Measurements from ENCODE around the gene RPL3. TPM values are rescaled to one million over a fixed set of nuclear protein-coding genes. Genes with fewer than 3 reads are reported as not detected.

The RPL3 gene
- total and polyA plus RNA-seq, 4 donors = 1,197 to 1,853 (median 1,626) TPM

DNA sequence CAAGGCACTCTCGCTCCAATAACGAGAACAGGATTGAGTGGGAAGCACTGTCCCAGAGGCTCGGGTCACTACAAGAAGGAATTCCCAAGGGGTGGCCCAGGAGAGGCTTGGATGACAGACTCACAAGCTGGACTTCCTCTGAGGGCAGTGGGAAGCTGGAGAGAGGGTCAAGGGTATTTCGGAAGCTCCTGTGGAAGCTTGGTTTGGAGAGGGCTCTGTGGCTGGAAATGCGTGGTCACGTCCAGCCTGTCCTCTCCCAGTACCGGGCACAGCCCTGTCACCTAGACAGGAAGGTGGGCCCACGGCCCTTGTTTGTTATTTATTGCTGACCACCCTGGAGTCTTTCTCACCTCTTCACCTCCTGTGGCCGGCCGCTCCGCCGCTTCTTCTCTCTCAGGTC lies 35.7 kb upstream of the RPL3 start:
- no peak overlapping the region for H3K4me3 ChIP-seq (ENCODE audit: low read depth, low read length)
- no peaks in the 10 kb centered on the region for H3K27me3 ChIP-seq (ENCODE audit: control insufficient read depth, insufficient read depth, low read length)
- peaks cover 38% of the 10 kb centered on the region for H3K36me3 ChIP-seq (ENCODE audit: control insufficient read depth, insufficient read depth, low read length)
- DNase-seq (ENCODE audit: low read depth in 4 of 6, low spot score in 6 of 6) = no peak
- peaks cover 35% of the 10 kb centered on the region for H3K4me1 ChIP-seq (ENCODE audit: control insufficient read depth, insufficient read depth, low read length)
- WGBS (ENCODE audit: insufficient coverage) = 86% methylated on average over 7 of the region's 12 CpGs
- no peaks in the 10 kb centered on the region for H3K9me3 ChIP-seq (ENCODE audit: control insufficient read depth, insufficient read depth, low read length)
- no peak overlapping the region for H3K27ac ChIP-seq (ENCODE audit: low read depth, low read length)

DNA sequence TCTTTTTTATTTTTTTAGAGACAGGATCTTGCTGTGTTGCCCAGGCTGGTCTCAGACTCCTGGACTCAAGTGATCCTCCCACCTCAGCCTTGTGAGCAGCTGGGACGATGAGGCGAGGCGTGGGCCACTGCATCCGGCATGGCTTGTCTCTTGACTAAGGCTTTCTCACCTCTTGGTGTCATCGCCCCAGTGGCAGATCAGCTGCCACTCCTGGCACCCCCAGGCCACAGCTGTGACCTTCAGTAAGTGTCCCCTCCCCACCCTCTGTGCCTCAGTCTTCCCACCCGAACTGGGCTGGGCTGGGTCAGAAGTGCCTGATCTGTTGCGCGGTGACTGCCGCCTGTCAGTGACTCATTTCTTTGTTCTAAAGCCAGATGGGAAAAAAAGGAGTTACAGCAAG lies 33.9 kb upstream of the RPL3 start:
- peaks cover 23% of the 10 kb centered on the region for H3K36me3 ChIP-seq (ENCODE audit: control insufficient read depth, insufficient read depth, low read length)
- H3K27ac ChIP-seq (ENCODE audit: low read depth, low read length) = no peak overlapping the region
- no peaks in the 10 kb centered on the region for H3K9me3 ChIP-seq (ENCODE audit: control insufficient read depth, insufficient read depth, low read length)
- H3K27me3 ChIP-seq (ENCODE audit: control insufficient read depth, insufficient read depth, low read length) = no peaks in the 10 kb centered on the region
- peaks cover 43% of the 10 kb centered on the region for H3K4me1 ChIP-seq (ENCODE audit: control insufficient read depth, insufficient read depth, low read length)
- 97% methylated on average over 5 of the region's 9 CpGs for WGBS (ENCODE audit: insufficient coverage)
- H3K4me3 ChIP-seq (ENCODE audit: low read depth, low read length) = no peak overlapping the region
- DNase-seq (ENCODE audit: low read depth in 4 of 6, low spot score in 6 of 6) = no peak

DNA sequence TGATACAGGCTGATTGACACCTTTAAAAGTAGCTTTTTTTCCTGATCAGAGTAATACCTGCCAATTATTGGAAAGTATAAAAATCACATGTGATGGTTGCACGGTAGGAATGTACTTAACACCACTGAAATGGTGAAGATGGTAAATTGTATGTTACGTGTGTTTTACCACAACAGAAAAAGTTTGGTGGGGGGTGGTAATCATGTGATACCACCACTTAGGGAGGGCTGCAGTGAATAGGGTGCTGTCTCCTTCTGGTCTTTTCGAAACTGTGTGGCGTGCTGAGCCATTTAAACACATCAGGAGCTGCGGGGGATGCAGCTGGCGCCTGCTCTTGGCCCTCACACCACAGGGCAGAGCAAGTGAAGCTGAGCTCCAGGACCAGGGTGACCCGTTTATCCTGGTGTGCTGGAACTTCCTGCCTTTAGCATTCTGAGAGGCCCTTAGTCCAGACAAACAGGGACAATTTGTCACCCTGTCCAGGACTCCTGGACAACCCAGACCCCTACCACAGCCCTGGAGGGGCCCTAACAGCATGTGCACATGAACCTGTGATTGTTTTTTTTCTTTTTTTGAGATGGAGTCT lies 33.0 kb upstream of the RPL3 start:
- H3K4me3 ChIP-seq (ENCODE audit: low read depth, low read length) = no peak overlapping the region
- peaks cover 43% of the 10 kb centered on the region for H3K4me1 ChIP-seq (ENCODE audit: control insufficient read depth, insufficient read depth, low read length)
- no peaks in the 10 kb centered on the region for H3K27me3 ChIP-seq (ENCODE audit: control insufficient read depth, insufficient read depth, low read length)
- H3K36me3 ChIP-seq (ENCODE audit: control insufficient read depth, insufficient read depth, low read length) = peaks cover 23% of the 10 kb centered on the region
- H3K9me3 ChIP-seq (ENCODE audit: control insufficient read depth, insufficient read depth, low read length) = no peaks in the 10 kb centered on the region
- no peak overlapping the region for H3K27ac ChIP-seq (ENCODE audit: low read depth, low read length)
- DNase-seq (ENCODE audit: low read depth in 4 of 6, low spot score in 6 of 6) = no peak
- 66% methylated on average over 6 of the region's 7 CpGs for WGBS (ENCODE audit: insufficient coverage)

DNA sequence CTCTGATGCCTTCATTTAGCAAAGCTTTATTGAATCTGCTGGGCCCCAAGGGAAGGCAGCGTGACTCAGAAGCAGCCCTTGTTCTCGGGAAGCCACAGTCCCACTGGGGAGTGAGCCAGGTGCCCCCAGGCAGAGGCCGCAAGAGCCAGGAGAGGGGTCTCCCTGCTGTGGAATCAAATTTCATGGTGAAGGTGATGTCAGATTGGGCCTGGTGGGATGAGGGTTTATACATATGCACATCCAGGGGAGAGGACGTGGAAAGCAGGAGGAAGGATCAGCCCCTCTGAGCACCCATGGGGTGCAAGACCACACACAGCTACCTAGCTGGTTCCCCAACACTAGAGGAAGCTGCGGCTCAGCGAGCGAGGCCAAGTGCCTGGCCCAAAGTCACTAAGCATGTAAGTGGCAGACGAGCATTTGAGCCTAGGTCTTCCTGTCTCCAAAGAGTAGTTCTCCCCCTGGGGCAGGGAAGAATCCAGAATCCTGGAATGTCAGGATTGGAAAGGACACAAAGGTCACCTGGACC lies 32.3 kb upstream of the RPL3 start:
- H3K9me3 ChIP-seq (ENCODE audit: control insufficient read depth, insufficient read depth, low read length) = no peaks in the 10 kb centered on the region
- DNase-seq (ENCODE audit: low read depth in 4 of 6, low spot score in 6 of 6) = no peak
- WGBS (ENCODE audit: insufficient coverage) = 54% methylated on average over 7 of the region's 8 CpGs

DNA sequence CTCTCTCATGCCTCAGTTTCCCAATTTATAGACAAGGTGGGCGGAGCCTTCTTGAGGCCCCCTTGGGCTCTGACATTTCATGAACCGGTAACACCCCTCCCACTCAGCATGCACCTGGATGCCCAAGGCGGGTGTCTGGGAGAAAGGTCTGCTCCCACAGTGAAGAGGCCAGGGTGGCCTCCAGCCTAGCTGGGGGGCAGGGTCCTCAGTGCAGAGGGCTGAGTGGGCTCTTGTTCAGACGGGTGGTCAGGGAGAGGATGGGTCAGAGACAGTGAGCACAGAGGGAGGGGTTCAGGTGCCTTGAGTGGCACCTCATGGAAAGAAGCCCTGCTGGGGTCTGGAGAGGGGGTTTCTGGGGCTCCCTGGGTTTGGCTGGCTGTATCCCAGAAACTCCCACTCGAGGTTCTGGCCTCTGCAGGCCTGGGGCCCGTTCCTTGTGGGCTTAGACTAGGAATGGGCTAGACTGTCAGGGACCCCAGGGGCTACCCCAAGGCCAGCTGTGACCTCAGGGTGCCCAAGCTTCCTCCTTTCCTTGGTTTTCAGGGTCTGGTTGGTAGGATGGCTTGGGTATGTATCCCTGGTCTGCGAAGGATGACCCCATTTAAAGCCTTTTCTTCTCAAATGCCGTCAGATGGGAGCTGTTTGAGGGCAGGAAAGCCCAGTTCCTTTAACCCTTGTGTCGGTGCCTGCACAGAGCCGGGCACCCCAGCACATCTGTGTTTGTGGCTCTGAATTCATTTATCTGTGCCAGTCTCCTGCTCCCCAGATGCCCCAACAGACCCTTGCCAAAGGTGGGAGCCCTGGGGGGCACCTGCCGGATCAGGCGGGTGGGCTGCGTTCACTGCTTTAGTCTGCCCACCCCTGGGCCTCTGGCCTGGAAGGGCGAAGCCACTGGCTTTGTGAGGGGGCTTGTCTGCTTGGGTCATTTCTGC lies 31.6 kb upstream of the RPL3 start:
- 61% methylated on average over 10 of the region's 14 CpGs for WGBS (ENCODE audit: insufficient coverage)
- DNase-seq (ENCODE audit: low read depth in 4 of 6, low spot score in 6 of 6) = no peak
- Histone ChIP-seq H3K4me3 (ENCODE audit: low read depth, low read length) (peak overlapping the region; percentile 80), H3K27me3 (ENCODE audit: control insufficient read depth, insufficient read depth, low read length) (no peaks in the 10 kb centered on the region), H3K9me3 (ENCODE audit: control insufficient read depth, insufficient read depth, low read length) (no peaks in the 10 kb centered on the region), H3K27ac (ENCODE audit: low read depth, low read length) (peak overlapping the region; percentile 47), H3K36me3 (ENCODE audit: control insufficient read depth, insufficient read depth, low read length) (peaks cover 17% of the 10 kb centered on the region), H3K4me1 (ENCODE audit: control insufficient read depth, insufficient read depth, low read length) (peaks cover 39% of the 10 kb centered on the region)

More for the DNA sequence above, 32.3 kb upstream of the RPL3 start:
- Histone ChIP-seq H3K4me1 (ENCODE audit: control insufficient read depth, insufficient read depth, low read length) (peaks cover 43% of the 10 kb centered on the region), H3K27me3 (ENCODE audit: control insufficient read depth, insufficient read depth, low read length) (no peaks in the 10 kb centered on the region), H3K4me3 (ENCODE audit: low read depth, low read length) (no peak overlapping the region), H3K27ac (ENCODE audit: low read depth, low read length) (no peak overlapping the region), H3K36me3 (ENCODE audit: control insufficient read depth, insufficient read depth, low read length) (peaks cover 21% of the 10 kb centered on the region)

DNA sequence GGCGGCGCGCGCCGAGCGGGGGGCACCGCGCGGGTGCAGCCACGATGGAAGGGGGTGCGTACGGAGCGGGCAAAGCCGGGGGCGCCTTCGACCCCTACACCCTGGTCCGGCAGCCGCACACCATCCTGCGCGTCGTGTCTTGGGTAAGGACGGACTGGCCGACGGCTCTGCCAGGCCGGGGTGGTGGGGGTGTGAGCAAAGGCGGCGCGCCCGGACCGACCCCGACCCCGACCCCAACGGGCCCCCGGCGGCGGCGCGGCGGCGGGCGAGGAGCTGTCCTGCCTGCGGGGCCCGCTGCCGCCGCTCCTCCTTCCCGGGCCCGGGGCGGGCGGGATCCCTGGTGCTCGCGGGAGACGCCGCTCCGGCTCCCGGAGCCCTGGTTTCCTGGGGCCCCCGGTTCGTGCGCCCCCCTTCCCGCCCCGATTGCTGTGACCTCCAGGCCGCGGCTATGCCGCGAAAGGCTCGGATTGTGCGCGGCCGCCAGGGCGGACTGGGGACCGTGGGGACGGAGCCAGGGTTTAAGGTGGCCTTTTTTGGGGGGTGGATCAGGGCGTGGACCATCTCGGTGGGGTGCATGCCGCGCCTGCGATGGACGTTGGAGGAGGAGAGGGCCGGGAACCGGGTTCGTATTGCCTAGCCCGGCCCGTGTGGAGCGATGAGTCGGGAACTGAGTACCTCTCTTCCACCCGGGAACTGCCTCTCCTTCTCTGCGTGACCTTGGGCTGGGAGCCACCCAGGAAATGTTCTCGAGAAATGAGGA lies 30.7 kb upstream of the RPL3 start, which contains the start of gene SYNGR1:
TSS of gene SYNGR1 (plus strand) at position 25 of the 760 bp plus-strand sequence. CDS start at position 45, 20 bp downstream.
- Histone ChIP-seq H3K27ac (ENCODE audit: low read depth, low read length) (peak within 1 kb of the TSS; percentile 77), H3K9me3 (ENCODE audit: control insufficient read depth, insufficient read depth, low read length) (no peaks in the 10 kb centered on the region), H3K4me1 (ENCODE audit: control insufficient read depth, insufficient read depth, low read length) (peaks cover 39% of the 10 kb centered on the region), H3K4me3 (ENCODE audit: low read depth, low read length) (peak within 1 kb of the TSS; percentile 80), H3K36me3 (ENCODE audit: control insufficient read depth, insufficient read depth, low read length) (peaks cover 11% of the 10 kb centered on the region), H3K27me3 (ENCODE audit: control insufficient read depth, insufficient read depth, low read length) (no peaks in the 10 kb centered on the region)
- WGBS (ENCODE audit: insufficient coverage) = under 1% methylated on average over 83 of the region's 87 CpGs
- peak in 2 of 6 donors; percentile 19 to 43 for DNase-seq (ENCODE audit: low read depth in 4 of 6, low spot score in 6 of 6)

DNA sequence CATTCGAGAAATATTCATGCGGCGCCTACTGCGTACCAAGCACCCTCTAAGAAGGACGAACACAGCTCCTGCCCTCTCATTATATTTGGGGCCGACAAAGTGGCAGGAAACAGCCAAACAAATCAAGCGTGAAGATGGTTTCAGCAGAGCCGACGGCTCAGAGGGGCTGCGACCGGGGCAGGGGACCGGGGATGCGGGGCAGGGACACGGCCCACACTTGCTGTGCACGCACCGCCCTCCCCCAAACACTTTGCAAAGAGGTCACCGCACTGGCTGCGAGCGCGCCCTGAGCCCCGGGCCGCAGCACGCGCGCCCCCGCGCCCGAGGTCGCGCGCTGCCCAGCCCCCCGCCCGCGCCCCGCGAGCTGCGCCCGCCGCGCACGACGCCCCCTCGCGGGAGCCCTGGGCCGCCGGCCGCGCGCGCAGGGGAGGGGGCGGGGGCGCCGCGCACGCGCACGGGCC lies 30.1 kb upstream of the RPL3 start:
- Histone ChIP-seq H3K4me1 (ENCODE audit: control insufficient read depth, insufficient read depth, low read length) (peaks cover 39% of the 10 kb centered on the region), H3K4me3 (ENCODE audit: low read depth, low read length) (peak overlapping the region; percentile 80), H3K9me3 (ENCODE audit: control insufficient read depth, insufficient read depth, low read length) (no peaks in the 10 kb centered on the region), H3K27me3 (ENCODE audit: control insufficient read depth, insufficient read depth, low read length) (no peaks in the 10 kb centered on the region), H3K27ac (ENCODE audit: low read depth, low read length) (peak overlapping the region; percentile 77), H3K36me3 (ENCODE audit: control insufficient read depth, insufficient read depth, low read length) (peaks cover 7% of the 10 kb centered on the region)
- DNase-seq (ENCODE audit: low read depth in 4 of 6, low spot score in 6 of 6) = peak in 5 of 6 donors; percentile 45 to 89 (median 64)
- under 1% methylated on average over 57 of the region's 57 CpGs for WGBS (ENCODE audit: insufficient coverage)

DNA sequence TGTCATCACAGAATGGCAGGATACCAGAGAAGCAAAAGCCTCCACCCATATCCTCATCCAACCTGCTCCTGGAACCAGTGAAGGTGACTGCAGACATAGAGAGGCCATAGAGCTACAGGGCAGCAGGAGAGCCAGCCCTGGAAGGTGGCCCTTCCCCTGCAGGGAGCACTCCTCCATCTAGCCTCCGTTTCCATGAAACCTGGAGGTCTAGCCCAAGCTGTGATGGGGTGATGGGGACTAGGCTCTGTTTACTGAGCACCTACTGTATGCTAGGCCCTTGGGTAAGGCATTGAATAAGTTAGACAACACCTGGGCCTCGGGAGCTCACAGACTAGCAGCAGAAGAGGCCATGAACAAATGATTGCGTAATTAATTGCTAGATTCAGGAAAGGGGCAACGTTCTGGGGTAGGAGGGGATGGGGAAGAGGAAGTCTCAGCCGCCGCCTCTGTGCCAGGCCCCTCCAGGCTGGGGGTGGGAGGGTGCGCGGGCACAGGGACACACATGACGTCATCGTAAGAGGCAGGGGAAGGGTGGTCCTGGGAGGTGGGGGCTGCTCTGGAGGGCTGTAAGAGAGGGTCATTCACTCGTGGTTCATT lies 29.6 kb upstream of the RPL3 start:
- Histone ChIP-seq H3K36me3 (ENCODE audit: control insufficient read depth, insufficient read depth, low read length) (peaks cover 7% of the 10 kb centered on the region), H3K4me3 (ENCODE audit: low read depth, low read length) (peak overlapping the region; percentile 64), H3K27me3 (ENCODE audit: control insufficient read depth, insufficient read depth, low read length) (no peaks in the 10 kb centered on the region), H3K27ac (ENCODE audit: low read depth, low read length) (peak overlapping the region; percentile 77), H3K4me1 (ENCODE audit: control insufficient read depth, insufficient read depth, low read length) (peaks cover 39% of the 10 kb centered on the region), H3K9me3 (ENCODE audit: control insufficient read depth, insufficient read depth, low read length) (no peaks in the 10 kb centered on the region)
- 13% methylated on average over 10 of the region's 11 CpGs for WGBS (ENCODE audit: insufficient coverage)
- DNase-seq (ENCODE audit: low read depth in 4 of 6, low spot score in 6 of 6) = peak in 4 of 6 donors; percentile 13 to 90 (median 56)

DNA sequence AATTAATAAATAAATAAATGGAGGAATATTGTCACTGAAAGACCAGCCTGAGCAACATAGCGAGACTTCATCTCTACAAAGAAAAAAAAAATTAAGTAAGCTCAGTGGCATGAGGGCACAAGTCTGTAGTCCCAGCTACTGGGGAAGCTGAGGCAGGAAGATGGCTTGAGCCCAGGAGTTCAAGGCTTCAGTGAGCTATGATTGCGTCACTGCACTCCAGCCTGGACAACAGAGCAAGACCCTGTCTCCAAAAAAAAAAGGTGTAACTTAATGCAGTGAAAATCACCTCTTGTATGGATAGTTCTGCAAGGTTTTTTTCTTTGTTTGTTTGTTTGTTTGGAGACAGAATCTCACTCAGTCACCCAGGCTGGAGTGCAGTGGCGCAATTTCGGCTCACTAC lies 25.8 kb upstream of the RPL3 start:
- Histone ChIP-seq H3K9me3 (ENCODE audit: control insufficient read depth, insufficient read depth, low read length) (no peaks in the 10 kb centered on the region), H3K4me1 (ENCODE audit: control insufficient read depth, insufficient read depth, low read length) (peaks cover 9% of the 10 kb centered on the region), H3K4me3 (ENCODE audit: low read depth, low read length) (no peak overlapping the region), H3K36me3 (ENCODE audit: control insufficient read depth, insufficient read depth, low read length) (no peaks in the 10 kb centered on the region), H3K27ac (ENCODE audit: low read depth, low read length) (no peak overlapping the region), H3K27me3 (ENCODE audit: control insufficient read depth, insufficient read depth, low read length) (no peaks in the 10 kb centered on the region)
- WGBS (ENCODE audit: insufficient coverage) = 94% methylated on average over 3 of the region's 4 CpGs
- DNase-seq (ENCODE audit: low read depth in 4 of 6, low spot score in 6 of 6) = no peak

Data from spinal cord (tissue), 10 donors.